ENCODE results near the gene C15orf62.

C15orf62 gene

GRCh38 chr15:40785814-40786213 lies 16.0 kb downstream of the C15orf62 start:
- DNase-seq: no peak

DNA sequence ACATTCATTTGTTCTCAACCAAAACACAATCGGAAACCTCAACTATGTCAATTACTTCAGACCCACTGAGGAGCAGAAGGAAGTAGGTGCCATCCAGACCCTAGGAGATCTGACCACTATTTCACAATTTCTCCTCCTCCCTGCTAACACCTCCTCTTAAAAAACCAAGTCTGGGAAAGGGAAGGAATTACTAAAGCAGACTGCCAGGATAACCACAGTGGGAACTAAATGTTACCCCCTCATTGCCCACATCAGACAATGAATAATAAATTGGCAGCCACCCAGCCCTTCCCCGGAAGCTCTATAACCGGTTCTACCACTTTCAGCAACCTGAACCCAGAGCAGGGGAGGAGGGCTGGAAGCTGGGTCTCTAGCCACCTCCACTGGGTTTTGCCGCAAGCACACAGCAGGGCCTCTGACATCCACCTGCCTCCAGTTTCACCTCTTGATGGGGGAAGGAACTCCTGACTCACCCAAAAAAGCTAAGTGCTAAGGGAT lies 17.6 kb downstream of the C15orf62 start:
- peak; percentile 89 for DNase-seq

- DNase-seq: peak; percentile 27
Measured at GRCh38 chr15:40787991-40788390, 18.2 kb downstream of the C15orf62 start.

GRCh38 chr15:40789119-40789518 lies 19.3 kb downstream of the C15orf62 start:
- DNase-seq: no peak

- no peak for DNase-seq
Measured at GRCh38 chr15:40789999-40790398, 20.2 kb downstream of the C15orf62 start.

- no peak for DNase-seq
Measured at GRCh38 chr15:40790718-40791117, 20.9 kb downstream of the C15orf62 start.

DNA sequence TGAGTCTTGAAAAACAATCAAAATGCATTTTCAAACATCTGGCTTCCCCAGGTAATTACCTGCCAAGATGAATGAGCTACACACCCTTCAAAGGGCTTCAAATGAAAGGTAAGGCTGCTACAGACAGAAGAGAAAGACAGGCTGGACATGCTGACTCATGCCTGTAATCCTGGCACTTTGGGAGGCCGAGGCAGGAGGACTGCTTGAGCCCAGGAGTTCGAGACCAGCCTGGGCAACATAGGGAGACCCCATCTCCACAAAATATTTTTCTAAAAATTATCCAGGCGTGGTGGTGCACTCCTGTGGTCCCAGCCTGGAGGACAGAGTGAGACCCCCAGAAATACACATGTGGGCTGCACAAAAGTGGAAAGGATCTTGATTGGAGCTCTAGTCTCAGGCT lies 22.6 kb downstream of the C15orf62 start:
- DNase-seq: no peak

GRCh38 chr15:40793216-40793989 lies 23.6 kb downstream of the C15orf62 start:
- DNase-seq: peak; percentile 18

GRCh38 chr15:40796041-40796440 lies 26.3 kb downstream of the C15orf62 start:
- DNase-seq: no peak

- DNase-seq: no peak
Measured at GRCh38 chr15:40796512-40796911, 26.7 kb downstream of the C15orf62 start.

GRCh38 chr15:40799523-40799922 lies 29.7 kb downstream of the C15orf62 start:
- no peak for DNase-seq

DNA sequence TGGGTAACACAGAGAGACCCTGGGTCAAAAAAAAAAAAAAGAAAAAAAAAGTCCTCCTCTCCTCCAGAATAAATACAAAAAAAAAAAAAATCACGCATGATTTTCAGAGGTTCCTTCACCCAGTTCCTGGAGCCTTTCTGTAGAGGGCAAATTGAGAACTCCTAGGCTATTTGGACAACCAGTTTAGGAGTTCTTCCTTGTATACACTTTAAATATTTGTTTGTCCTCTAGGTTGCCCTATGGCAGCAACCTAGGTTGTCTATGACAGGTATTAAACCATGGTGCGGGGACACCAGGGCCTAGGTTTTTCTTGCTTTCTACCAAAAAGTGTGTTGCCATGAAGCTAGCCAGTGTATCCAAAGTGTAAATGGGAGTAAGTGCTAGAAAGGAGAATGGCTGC lies 33.3 kb downstream of the C15orf62 start:
- no peak for DNase-seq

GRCh38 chr15:40803688-40804087 lies 33.9 kb downstream of the C15orf62 start:
- DNase-seq: no peak

GRCh38 chr15:40806672-40807027 lies 36.9 kb downstream of the C15orf62 start:
- no peak for DNase-seq

DNA sequence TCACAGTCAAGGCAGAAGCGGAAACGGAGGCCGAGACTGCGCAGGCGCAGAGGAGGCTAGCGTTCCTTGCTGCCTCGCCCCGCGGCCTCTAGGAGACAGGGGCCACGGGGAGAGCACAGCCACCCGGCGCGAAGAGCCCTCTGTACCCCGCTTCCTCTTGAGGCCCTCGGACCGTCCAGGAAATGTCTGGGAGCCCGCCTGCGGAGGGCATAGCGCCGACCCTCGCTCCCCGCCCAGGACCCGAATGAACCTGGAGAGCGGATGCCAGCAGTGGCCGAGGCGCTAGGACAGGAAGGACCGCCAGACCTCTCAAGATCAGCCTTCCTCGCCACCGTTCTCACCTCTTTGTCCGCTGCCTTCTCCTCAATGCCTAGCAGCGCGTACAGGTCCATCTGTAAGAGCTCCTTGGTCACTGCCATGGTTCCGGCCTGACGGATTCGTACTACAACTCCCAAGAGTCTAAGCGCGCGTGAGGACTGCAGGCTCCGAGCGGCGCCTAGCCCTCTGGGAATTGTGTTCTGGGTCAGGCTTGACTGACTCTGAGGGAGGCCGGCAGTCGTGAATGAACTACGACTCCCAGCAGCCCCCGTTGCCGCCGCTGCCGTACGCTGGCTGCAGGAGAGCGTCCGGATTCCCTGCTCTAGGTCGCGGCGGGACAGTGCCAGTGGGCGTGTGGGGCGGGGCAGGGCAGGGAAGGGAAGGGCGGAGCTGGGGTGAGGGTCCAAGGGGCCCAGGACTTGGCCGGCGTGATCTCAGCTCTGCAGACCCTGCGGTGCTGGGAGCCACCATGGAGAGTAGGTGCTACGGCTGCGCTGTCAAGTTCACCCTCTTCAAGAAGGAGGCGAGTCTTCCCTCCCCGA lies 37.5 kb downstream of the C15orf62 start, which contains the start of the genes DNAJC17 and ZFYVE19:
Gene DNAJC17, minus strand, starts transcription at position 446 of the 860 bp plus-strand sequence. Its CDS starts 27 bp downstream, at position 419.
Gene ZFYVE19, plus strand, starts transcription at position 62 of the 860 bp plus-strand sequence. Its CDS starts 501 bp downstream, at position 563.
- peak; percentile 95 for DNase-seq

DNA sequence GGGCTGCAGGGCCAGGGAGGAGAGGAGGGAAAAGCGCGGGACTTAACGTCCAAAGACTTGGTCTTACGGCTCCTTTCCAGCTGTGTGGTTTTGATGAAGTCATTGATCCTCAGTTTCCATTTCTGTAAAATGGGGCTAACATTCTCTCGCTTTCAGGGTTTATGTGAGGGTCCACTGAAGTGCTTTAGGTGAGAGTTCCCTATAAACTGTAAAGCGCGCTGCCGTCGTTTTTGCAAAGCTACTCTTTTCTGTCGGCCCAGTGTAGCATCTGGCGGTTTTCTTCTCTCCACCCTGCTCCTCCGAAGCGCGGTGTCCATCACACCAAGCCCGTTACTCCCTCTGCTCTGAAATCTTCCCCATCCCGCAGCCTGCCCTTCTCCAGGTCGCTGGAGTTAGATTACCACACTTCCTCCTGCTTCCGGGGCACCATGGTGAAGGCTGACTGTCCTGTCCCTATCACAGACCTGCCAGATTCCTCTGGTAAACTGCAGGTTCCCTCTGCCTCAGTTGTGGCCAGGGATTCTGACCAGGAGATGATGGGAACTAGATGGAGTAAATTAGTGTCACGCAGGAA lies 38.2 kb downstream of the C15orf62 start:
- DNase-seq: no peak

DNA sequence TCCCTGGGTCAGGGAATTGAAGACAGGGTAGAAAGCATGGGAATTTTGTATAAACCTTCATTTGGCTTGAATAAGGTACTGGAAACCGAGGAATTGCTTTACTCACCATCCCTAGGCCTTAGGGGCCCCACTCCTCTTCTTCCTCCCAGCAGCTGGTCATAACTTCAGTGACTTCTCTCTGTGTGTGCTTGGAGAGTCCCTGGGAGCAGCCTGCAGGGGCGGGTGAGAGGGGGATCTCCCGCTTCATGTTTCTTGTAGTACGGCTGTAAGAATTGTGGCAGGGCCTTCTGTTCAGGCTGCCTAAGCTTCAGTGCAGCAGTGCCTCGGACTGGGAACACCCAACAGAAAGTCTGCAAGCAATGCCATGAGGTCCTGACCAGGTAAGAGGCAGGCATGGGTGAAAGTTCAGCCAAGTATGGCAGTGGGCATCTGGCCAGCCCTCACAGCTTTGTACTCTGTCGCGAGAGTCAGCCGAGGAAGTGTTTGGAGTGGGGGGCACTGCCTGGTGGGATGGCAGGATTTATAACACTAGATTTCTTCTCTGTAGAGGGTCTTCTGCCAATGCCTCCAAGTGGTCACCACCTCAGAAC lies 39.2 kb downstream of the C15orf62 start:
- no peak for DNase-seq

DNA sequence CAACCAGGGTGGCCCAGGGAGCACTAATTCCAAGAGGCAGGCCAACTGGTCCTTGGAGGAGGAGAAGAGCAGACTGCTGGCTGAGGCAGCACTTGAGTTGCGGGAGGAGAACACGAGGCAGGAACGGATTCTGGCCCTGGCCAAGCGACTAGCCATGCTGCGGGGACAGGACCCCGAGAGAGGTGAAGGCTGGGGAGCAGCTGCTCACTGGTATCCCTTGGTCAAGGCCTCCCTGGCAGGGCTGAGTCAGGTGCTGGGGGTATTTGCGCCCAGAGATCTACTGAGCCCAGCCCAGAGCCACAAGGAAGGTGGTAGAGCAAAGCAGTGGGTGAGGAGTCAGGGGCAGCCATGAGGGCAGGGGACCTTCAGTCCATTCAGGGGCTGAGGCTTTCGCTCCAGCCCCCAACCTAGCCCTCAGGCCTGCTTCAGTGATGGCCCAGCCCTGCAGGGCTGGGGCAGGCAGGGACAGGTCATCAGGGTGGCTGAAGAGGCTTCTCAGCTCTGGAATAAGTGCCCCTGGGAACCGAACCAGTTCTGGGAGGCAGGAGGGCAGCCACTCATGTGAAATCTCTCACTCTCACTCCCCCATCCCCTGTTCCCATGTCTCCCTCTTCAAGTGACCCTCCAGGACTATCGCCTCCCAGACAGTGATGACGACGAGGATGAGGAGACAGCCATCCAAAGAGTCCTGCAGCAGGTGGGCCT lies 43.1 kb downstream of the C15orf62 start:
- no peak for DNase-seq

- DNase-seq: no peak
Measured at GRCh38 chr15:40815042-40815698, 45.4 kb downstream of the C15orf62 start.

- DNase-seq: no peak
Measured at GRCh38 chr15:40819048-40819447, 49.3 kb downstream of the C15orf62 start.

GRCh38 chr15:40821195-40821594 lies 51.4 kb downstream of the C15orf62 start:
- no peak for DNase-seq

Measured in NCI-H774 (cell line).